CD8-positive, alpha-beta memory T cell (primary cell): ENCODE measurements around the gene TNMD. TPM values are rescaled to one million over a fixed set of nuclear protein-coding genes. Genes with fewer than 3 reads are reported as not detected.
"Not testable (repeated sequence)": the region's sequence is repeated elsewhere in the genome, so short reads cannot be mapped to it uniquely, and the experiment has no call there.

Experiments used
- CTCF ChIA-PET: fragments of 350-600 bp; sonication (Branson Sonifier 250); formaldehyde crosslinking; loops from one replicate; lab custom pipeline; 2021; ENCODE audit warnings: antibody characterized with exemption; lab: Charles Lee
- POLR2A ChIA-PET: fragments of 350-600 bp; sonication (Branson Sonifier 250); formaldehyde crosslinking; loops from one replicate; lab custom pipeline; 2021; ENCODE audit warnings: antibody characterized with exemption; lab: Charles Lee
- DNase-seq, 5 donors: peaks; one replicate each; pipeline versions ENCODE4 v3.0.0 to v3.0.0-alpha.2; 2020 to 2022; ENCODE audit warnings: mixed read lengths in 1 of 5
- H3K27ac ChIP-seq: one replicate; pipeline ENCODE4 v1.7.0; 2013; ENCODE audit warnings: low read depth, mild to moderate bottlenecking, low read length, moderate library complexity
- H3K27me3 ChIP-seq: 2 replicates; pipeline ENCODE4 v1.7.0; 2013; ENCODE audit warnings: low read length, mild to moderate bottlenecking; ENCODE audit not compliant: insufficient read depth, poor library complexity, severe bottlenecking
- H3K36me3 ChIP-seq: 2 replicates; pipeline ENCODE4 v1.7.0; 2013; ENCODE audit warnings: mild to moderate bottlenecking, low read length, moderate library complexity; ENCODE audit not compliant: insufficient read depth
- H3K4me1 ChIP-seq: 2 replicates; pipeline ENCODE4 v1.7.0; 2013; ENCODE audit warnings: mild to moderate bottlenecking, low read length, moderate library complexity; ENCODE audit not compliant: insufficient read depth
- H3K4me3 ChIP-seq: 2 replicates; pipeline ENCODE4 v1.7.0; 2013; ENCODE audit warnings: mild to moderate bottlenecking, low read length
- H3K9me3 ChIP-seq: 2 replicates; pipeline ENCODE4 v1.7.0; 2013; ENCODE audit warnings: mild to moderate bottlenecking, low read length
- H3K27ac Mint-ChIP-seq, 8 donors: one replicate each; pipeline ENCODE4 v1.8.0; 2020 to 2021; ENCODE audit warnings: mixed read lengths in 8 of 8, mild to moderate bottlenecking in 6 of 8, inconsistent platforms in 3 of 8, moderate library complexity in 3 of 8
- H3K27me3 Mint-ChIP-seq, 2 donors: one replicate each; pipeline ENCODE4 v1.8.0; 2020 to 2021; ENCODE audit warnings: mixed read lengths in 2 of 2, mild to moderate bottlenecking in 1 of 2, moderate library complexity in 1 of 2
- H3K36me3 Mint-ChIP-seq, 3 donors: one replicate each; pipeline ENCODE4 v1.8.0; 2020 to 2021; ENCODE audit warnings: mixed read lengths in 3 of 3, inconsistent platforms in 1 of 3, mild to moderate bottlenecking in 1 of 3
- H3K4me1 Mint-ChIP-seq, 3 donors: one replicate each; pipeline ENCODE4 v1.8.0; 2020 to 2021; ENCODE audit warnings: mixed read lengths in 3 of 3, inconsistent platforms in 1 of 3, mild to moderate bottlenecking in 1 of 3
- H3K4me3 Mint-ChIP-seq, 7 donors: one replicate each; pipeline ENCODE4 v1.8.0; 2020 to 2021; ENCODE audit warnings: mixed read lengths in 7 of 7, mild to moderate bottlenecking in 6 of 7, moderate library complexity in 4 of 7, inconsistent platforms in 2 of 7
- H3K9me3 Mint-ChIP-seq, 5 donors: one replicate each; pipeline ENCODE4 v1.8.0; 2020 to 2022; ENCODE audit warnings: mixed read lengths in 5 of 5, mild to moderate bottlenecking in 3 of 5, moderate library complexity in 2 of 5, inconsistent platforms in 1 of 5
- polyA plus RNA-seq: library from polyadenylated mRNA; unstranded; fragments of 300-500 nt; fragmentation: Illumina TruSeq; gene quantifications from one replicate; pipeline ENCODE4 v1.2.3, GENCODE V29; 2021
- total RNA-seq, 2 experiments: library from RNA; stranded (reverse); gene quantifications; one replicate each; pipeline ENCODE4 v1.2.3, GENCODE V29; 2021

Gene TNMD
- total RNA-seq (not detected), polyA plus RNA-seq (not detected)

DNA sequence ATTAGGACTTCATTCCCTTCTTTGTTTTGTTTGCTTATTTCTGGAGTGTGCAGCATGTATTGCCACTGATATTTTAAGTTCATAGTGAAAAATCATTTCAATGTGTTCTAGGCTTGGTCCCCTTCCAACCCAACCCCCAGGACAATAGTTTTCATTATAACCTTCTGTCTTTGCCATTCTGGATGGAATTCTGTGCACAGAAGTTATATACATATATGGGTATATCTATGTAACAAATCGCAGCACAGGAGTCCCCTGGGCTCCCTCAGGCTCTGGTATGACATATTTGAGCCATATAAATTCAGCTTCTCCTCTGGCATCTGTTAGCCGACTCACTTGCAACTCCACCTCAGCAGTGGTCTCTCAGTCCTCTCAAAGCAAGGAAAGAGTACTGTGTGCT lies at the start of gene TNMD:
Gene TNMD, plus strand, starts transcription at position 326 of the 400 bp plus-strand sequence. CDS start 83 bp downstream, outside the sequence.
- H3K4me1 Mint-ChIP-seq = no peaks in the 10 kb centered on the region
- H3K36me3 ChIP-seq = no peaks in the 10 kb centered on the region
- no peak within 1 kb of the TSS for H3K27ac Mint-ChIP-seq
- CTCF ChIA-PET = no interaction called here
- H3K4me3 ChIP-seq = no peak within 1 kb of the TSS
- H3K9me3 ChIP-seq = no peaks in the 10 kb centered on the region
- H3K27me3 ChIP-seq = no peaks in the 10 kb centered on the region
- no peaks in the 10 kb centered on the region for H3K4me1 ChIP-seq
- no peaks in the 10 kb centered on the region for H3K9me3 Mint-ChIP-seq
- DNase-seq = no peak
- H3K36me3 Mint-ChIP-seq = no peaks in the 10 kb centered on the region
- H3K27me3 Mint-ChIP-seq = peaks cover 7 to 10% of the 10 kb centered on the region in 2 donors
- no peak within 1 kb of the TSS for H3K27ac ChIP-seq
- no peak within 1 kb of the TSS for H3K4me3 Mint-ChIP-seq
- POLR2A ChIA-PET = no interaction called here

- H3K27me3 ChIP-seq, DNase-seq, H3K9me3 ChIP-seq, H3K36me3 ChIP-seq, H3K27me3 Mint-ChIP-seq, H3K27ac Mint-ChIP-seq, H3K27ac ChIP-seq, H3K36me3 Mint-ChIP-seq, POLR2A ChIA-PET, CTCF ChIA-PET, H3K9me3 Mint-ChIP-seq, H3K4me3 ChIP-seq, H3K4me1 ChIP-seq, H3K4me3 Mint-ChIP-seq, H3K4me1 Mint-ChIP-seq: not testable (repeated sequence)
These were observed 19.2 kb upstream of the TNMD start for GRCh38 chrX:100565534-100565933.

DNA sequence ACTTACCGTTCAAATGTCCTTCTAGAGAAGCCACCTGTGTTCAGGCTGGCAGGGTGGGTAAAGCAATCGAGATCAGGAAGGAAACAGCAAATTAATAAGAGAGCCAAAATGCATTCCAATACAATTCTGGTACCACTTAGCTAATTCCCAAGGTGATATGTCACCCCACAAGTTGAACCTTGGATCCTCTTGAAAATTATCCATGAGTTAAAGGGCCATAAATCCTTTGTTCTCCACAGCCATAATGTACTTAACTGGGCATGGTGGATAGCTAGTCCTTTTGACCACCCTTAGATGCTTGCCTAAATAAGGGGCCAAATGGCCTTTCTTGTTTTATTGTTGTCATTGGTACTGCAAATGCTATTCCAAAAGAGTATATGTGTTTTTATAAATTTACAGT lies 2.0 kb downstream of the TNMD start:
- Histone ChIP-seq H3K4me3 (no peak overlapping the region), H3K27me3 (no peaks in the 10 kb centered on the region), H3K27ac (no peak overlapping the region), H3K4me1 (no peaks in the 10 kb centered on the region), H3K9me3 (no peaks in the 10 kb centered on the region), H3K36me3 (no peaks in the 10 kb centered on the region)
- POLR2A ChIA-PET = no interaction called here
- Mint-ChIP-seq H3K36me3 (no peaks in the 10 kb centered on the region), H3K9me3 (no peaks in the 10 kb centered on the region), H3K27ac (no peak overlapping the region), H3K4me1 (no peaks in the 10 kb centered on the region), H3K4me3 (no peak overlapping the region), H3K27me3 (peaks cover 7 to 10% of the 10 kb centered on the region in 2 donors)
- no peak for DNase-seq
- CTCF ChIA-PET = no interaction called here

DNA sequence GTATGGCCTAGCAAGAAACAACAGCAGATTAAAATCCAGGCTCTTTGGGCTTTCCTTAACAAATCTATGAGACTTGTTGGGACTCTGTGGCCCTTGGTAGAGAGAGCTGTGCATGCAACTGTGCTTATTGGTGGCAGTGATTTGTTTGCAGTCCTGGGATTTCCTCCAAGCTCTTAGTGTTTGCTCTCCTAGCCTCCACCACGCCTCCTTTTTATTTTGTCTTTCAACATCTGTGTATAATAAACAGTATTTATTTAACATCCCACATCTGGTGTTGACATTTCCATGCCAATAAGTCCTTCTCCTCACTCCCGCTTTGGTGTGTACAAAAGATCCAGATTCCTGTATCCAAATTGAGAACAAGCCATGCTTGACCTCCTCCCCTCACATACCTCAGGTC lies 3.1 kb downstream of the TNMD start:
- CTCF ChIA-PET = no interaction called here
- H3K4me1 Mint-ChIP-seq = no peaks in the 10 kb centered on the region
- H3K4me3 Mint-ChIP-seq = no peak overlapping the region
- Histone ChIP-seq H3K27ac (no peak overlapping the region), H3K4me1 (no peaks in the 10 kb centered on the region), H3K9me3 (no peaks in the 10 kb centered on the region), H3K36me3 (no peaks in the 10 kb centered on the region), H3K27me3 (no peaks in the 10 kb centered on the region), H3K4me3 (no peak overlapping the region)
- no peaks in the 10 kb centered on the region for H3K36me3 Mint-ChIP-seq
- no peaks in the 10 kb centered on the region for H3K9me3 Mint-ChIP-seq
- peaks cover 4 to 7% of the 10 kb centered on the region in 2 donors for H3K27me3 Mint-ChIP-seq
- no peak for DNase-seq
- POLR2A ChIA-PET = no interaction called here
- H3K27ac Mint-ChIP-seq = no peak overlapping the region

DNA sequence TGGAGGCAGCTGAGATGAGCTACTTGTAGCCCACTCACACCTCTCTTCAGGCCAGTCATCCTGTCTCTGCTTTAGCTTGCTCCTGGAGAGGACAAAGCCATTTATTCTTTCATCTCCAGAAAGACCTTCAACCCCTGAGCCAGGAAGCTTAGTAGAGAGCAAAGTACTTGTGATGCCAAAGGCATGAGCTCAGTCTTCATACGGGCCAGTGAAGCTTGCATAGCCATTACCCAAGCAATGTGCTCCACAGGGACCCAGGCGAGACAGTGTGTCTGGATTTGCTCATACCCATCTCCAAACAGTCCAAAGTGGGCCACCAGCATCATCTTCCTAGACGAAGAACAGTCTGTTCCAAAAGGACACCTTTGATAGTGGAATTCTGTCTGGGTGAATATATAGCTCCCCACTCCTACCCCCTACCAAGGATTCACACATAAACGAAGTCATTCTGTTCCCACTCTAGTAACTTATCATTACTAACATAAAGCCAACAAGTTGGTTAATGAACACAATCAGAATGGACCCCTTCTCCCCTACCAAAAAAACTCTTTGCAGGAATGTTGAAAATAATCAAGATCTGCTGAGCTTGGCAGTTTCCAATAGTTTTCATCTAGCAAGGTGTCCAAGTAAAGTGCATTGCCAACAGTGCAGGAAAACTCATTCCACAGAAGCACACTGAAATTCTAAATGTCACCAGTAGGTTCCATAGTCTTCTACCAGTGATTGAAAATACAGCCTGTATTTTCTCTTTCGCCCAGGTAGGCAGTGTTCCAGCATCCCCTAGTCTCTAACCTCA lies 6.7 kb downstream of the TNMD start:
- H3K4me3 ChIP-seq = no peak overlapping the region
- H3K9me3 Mint-ChIP-seq = peaks cover 0 to 2% (median 0%) of the 10 kb centered on the region in 5 donors
- CTCF ChIA-PET = no interaction called here
- H3K36me3 Mint-ChIP-seq = no peaks in the 10 kb centered on the region
- peaks cover 4 to 9% of the 10 kb centered on the region in 2 donors for H3K27me3 Mint-ChIP-seq
- H3K9me3 ChIP-seq = no peaks in the 10 kb centered on the region
- H3K27ac Mint-ChIP-seq = no peak overlapping the region
- no peaks in the 10 kb centered on the region for H3K27me3 ChIP-seq
- H3K27ac ChIP-seq = no peak overlapping the region
- H3K4me1 Mint-ChIP-seq = no peaks in the 10 kb centered on the region
- POLR2A ChIA-PET = no interaction called here
- no peak overlapping the region for H3K4me3 Mint-ChIP-seq
- DNase-seq = no peak
- H3K36me3 ChIP-seq = no peaks in the 10 kb centered on the region
- H3K4me1 ChIP-seq = no peaks in the 10 kb centered on the region

DNA sequence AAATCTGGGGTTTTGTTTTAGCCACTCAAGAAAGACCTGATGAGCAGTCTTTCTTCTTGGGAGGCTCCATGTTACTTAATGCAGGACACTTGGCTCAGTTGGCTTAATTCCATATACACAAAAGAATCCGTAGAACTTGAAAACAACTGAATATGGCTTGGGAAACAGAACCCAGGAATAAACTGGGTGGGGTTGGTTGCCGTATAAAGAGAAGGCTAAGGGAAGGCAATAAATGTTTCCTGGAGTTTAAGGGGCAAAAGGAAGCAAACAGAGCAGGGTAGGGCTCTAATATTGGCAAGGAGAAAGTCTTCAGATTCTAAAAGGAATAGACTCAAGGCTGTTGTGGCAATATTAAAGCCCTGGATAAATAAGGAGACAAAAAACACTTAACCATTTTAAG lies 8.4 kb downstream of the TNMD start:
- H3K27ac ChIP-seq = no peak overlapping the region

DNA sequence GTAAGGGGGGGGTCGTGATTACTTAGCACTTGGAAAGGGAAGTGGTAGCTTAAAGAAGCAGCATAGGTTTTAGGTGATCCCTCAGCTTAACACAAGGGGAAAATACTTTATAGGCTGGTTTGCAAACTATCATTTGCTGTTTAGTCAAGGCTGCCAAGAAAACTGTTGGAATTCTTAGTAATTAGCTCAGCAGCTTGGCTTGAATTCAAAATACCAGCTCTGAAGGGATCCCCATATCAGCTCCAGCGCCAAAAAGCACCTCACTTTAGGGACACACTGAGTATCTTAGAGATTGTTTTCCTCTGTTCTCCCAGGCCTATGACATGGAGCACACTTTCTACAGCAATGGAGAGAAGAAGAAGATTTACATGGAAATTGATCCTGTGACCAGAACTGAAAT lies 8.8 kb downstream of the TNMD start:
- no peak for DNase-seq
- Mint-ChIP-seq H3K27ac (no peak overlapping the region), H3K4me1 (no peaks in the 10 kb centered on the region), H3K9me3 (peaks cover 0 to 2% (median 0%) of the 10 kb centered on the region in 5 donors), H3K27me3 (peaks cover 0 to 10% of the 10 kb centered on the region in 2 donors), H3K4me3 (no peak overlapping the region), H3K36me3 (no peaks in the 10 kb centered on the region)
- Histone ChIP-seq H3K9me3 (no peaks in the 10 kb centered on the region), H3K27ac (no peak overlapping the region), H3K27me3 (no peaks in the 10 kb centered on the region), H3K36me3 (no peaks in the 10 kb centered on the region), H3K4me1 (no peaks in the 10 kb centered on the region), H3K4me3 (no peak overlapping the region)
- ChIA-PET POLR2A (no interaction called here), CTCF (no interaction called here)

More for the DNA sequence above, 8.4 kb downstream of the TNMD start:
- H3K27me3 ChIP-seq = no peaks in the 10 kb centered on the region
- no peaks in the 10 kb centered on the region for H3K36me3 ChIP-seq
- H3K9me3 ChIP-seq = no peaks in the 10 kb centered on the region
- ChIA-PET CTCF (no interaction called here), POLR2A (no interaction called here)
- H3K27ac Mint-ChIP-seq = no peak overlapping the region
- no peaks in the 10 kb centered on the region for H3K4me1 ChIP-seq
- H3K36me3 Mint-ChIP-seq = no peaks in the 10 kb centered on the region
- H3K27me3 Mint-ChIP-seq = peaks cover 2 to 9% of the 10 kb centered on the region in 2 donors
- peaks cover 0 to 2% (median 0%) of the 10 kb centered on the region in 5 donors for H3K9me3 Mint-ChIP-seq
- no peak overlapping the region for H3K4me3 Mint-ChIP-seq
- DNase-seq = no peak
- H3K4me3 ChIP-seq = no peak overlapping the region
- H3K4me1 Mint-ChIP-seq = no peaks in the 10 kb centered on the region

GRCh38 chrX:100596601-100597000 lies 11.9 kb downstream of the TNMD start:
- Mint-ChIP-seq H3K36me3 (no peaks in the 10 kb centered on the region), H3K27me3 (peaks cover 0 to 10% of the 10 kb centered on the region in 2 donors), H3K27ac (no peak overlapping the region), H3K4me3 (no peak overlapping the region), H3K9me3 (peaks cover 0 to 2% (median 0%) of the 10 kb centered on the region in 5 donors), H3K4me1 (peaks cover 0 to 4% (median 0%) of the 10 kb centered on the region in 3 donors)
- Histone ChIP-seq H3K36me3 (no peaks in the 10 kb centered on the region), H3K4me1 (no peaks in the 10 kb centered on the region), H3K27me3 (no peaks in the 10 kb centered on the region), H3K9me3 (no peaks in the 10 kb centered on the region), H3K27ac (no peak overlapping the region), H3K4me3 (no peak overlapping the region)
- ChIA-PET CTCF (no interaction called here), POLR2A (no interaction called here)
- no peak for DNase-seq
